ENCODE measurements around the gene ZRANB1. TPM values are rescaled to one million over a fixed set of nuclear protein-coding genes. Genes with fewer than 3 reads are reported as not detected.

The ZRANB1 gene
- polyA plus RNA-seq, 4 donors, result 6.3 to 17.0 (median 8.2) TPM

Other genes starting within 250 kb of the ZRANB1 start
- 10 to 100 TPM; 15.1 to 30.2 (median 22.8) TPM for gene FAM53B, start 197.7 kb upstream of the ZRANB1 start, polyA plus RNA-seq
- 10 to 100 TPM in 3 of 4 donors, 1 to 10 TPM in 1; 9.6 to 21.5 (median 13.0) TPM for gene EEF1AKMT2, start 150.2 kb upstream of the ZRANB1 start, polyA plus RNA-seq
- gene ABRAXAS2, start 140.3 kb upstream of the ZRANB1 start, polyA plus RNA-seq, result 10 to 100 TPM in 3 of 4 donors, 1 to 10 TPM in 1; 7.0 to 17.1 (median 10.9) TPM
- 10 to 100 TPM; 38.1 to 56.8 (median 49.1) TPM for gene CTBP2, start 218.4 kb downstream of the ZRANB1 start, polyA plus RNA-seq